Cerebellar cortex (tissue), 1 donor: ENCODE measurements around the gene ZNF777.

Experiments used
- DNase-seq: peaks from one replicate; pipeline ENCODE4 v3.0.0-alpha.2; 2015; ENCODE audit warnings: low spot score

The ZNF777 gene

DNA sequence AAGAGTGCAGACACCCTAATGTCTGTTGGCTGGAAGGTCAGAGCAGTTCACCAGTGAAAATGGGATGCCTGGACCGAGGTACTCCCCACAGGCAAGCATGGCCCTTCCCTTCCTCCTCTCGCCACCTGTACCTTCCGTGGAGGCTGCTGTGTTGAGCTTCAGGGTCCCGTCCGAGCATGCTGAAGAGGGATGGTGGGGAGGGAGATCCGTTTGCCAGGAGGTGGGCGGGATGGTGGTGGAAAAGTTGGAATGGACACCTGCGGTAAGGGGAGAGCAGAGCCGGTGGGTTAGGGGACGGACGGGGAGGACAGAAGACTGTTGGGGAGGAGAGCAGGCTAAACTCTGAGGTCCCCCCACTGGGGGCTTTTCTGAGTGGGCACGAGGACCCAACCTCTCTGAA, 15.9 kb upstream of the ZNF777 start:
- no peak for DNase-seq

DNA sequence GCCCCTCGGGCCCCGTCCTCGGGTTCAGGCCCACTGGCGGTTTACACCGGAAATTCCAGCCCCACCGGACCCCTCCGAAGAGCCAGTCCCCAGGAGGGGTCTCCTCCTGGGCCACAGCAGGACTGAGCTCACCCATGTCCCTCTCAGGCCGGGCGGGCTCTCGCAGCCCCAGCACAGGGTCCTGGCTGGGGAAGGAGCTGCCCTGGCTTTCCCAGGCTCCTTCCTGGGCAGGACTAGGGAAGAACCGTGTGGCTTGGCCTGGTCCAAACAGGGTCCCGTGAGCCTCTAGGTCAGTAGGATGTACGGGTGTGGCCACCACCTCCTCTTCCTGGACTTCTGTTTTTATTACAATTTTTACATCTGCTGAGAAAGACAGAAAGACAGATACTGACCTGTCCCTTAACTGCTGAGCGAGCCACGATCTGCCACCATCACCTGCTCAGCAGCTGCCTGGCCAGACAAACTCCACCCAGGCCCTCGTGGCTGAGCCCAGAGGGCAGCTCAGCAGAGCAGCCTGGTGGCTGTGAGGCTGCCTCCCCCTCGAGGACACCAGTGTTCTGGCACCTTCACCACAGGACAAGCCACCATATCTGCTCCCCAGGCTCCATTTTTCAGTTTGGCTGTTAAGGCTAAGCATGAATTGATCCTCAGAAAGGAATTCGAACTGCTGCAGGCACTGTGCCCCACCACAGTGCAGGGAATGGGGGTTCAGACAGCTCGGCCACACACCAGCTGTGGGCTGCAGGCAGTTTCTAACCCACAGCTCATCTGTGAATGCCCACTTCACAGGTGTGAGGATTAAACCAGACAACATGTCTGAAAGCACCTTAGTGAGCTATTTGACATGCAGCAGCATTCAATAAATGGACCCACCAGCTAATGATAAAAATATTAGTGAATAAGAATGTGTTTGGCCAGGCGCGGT, 14.5 kb upstream of the ZNF777 start:
- no peak for DNase-seq

DNA sequence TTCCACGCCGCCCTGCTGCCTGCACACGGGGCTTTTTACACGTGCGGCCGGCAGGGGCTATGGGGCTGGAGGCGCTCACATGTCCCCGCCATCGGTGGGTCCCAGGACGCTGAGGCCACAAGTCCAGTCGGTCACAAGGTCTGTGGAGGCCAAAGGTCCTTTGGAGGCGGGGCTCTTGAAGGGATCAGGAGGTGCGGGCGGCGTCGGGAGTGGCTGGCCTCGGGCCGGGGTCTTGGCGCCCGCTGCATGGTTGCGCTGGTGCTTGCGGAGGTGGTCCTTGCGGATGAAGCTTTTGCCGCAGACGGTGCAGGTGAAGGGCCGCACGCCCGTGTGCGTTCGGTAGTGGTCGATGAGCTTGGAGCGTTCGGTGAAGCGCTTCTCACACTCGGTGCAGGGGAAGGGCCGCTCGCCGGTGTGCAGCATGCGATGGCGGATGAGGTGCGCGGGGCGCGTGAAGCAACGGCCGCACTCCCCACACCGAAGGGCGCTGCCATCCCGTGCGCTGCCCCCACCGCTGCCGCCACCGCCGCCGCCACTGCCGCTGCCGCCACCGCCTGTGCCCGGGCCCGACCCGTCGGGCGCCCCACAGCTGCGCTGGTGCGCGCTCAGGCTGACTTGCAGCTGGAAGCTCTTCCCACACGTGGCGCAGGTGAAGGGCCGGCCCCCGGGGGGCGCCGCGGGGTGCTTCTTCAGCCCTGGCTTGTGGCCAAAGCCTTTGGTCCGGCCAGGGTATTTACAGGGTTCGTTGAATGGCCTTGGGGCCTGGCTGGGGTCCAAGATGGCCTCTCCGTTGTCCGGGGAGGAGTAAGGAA, 13.7 kb upstream of the ZNF777 start:
- no peak for DNase-seq

DNA sequence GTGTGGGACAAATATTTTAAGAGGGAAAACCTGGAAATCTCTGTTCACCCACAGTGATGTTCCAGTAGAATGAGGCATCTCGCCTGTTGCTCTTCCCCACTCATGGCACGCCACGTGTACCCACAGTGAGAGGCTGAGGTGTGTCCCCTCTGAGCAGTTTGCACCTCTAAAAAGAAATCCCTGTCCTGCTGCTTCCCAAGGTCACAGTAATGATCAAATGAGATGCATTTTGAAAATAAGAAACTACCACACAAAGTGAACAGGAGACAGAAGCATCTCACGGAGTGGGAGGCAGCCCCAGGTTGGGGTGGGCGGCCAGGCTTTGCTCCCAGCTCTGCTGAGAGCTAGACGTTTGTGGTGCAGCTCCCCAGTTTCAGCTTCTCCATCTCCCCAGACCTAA, 12.4 kb upstream of the ZNF777 start:
- DNase-seq = no peak

DNA sequence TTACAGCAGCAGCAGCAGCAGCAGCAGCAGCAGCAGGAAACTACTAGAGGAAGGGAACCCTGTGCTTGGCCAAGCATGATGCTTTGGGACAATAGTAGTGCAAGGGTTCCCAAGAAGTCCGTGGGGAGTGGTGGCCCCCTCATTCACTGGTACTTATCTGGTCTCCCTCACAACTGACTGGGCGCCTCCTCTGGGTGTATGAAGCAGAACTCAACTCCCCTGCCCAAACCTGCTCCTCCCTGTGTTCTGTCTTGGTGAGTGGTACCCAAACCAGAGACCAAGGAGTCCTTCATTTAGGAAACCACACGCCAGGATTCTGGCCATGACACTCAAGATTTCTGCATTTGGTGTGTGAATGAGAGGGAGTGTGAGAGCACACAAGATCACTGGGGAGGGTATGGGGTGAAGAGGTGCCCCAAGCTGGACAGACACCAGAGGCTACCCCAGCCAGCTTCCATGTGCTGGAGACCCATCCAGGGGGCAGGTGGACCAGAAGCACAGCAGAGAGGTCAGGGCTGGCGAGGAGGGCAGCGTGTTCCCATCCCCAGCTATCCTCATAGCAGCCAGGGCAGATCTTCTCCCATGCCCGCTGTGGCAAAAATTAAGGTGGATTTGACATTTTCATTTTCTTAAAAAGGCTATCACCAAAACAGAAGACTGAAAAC, 10.6 kb upstream of the ZNF777 start:
- DNase-seq = no peak

DNA sequence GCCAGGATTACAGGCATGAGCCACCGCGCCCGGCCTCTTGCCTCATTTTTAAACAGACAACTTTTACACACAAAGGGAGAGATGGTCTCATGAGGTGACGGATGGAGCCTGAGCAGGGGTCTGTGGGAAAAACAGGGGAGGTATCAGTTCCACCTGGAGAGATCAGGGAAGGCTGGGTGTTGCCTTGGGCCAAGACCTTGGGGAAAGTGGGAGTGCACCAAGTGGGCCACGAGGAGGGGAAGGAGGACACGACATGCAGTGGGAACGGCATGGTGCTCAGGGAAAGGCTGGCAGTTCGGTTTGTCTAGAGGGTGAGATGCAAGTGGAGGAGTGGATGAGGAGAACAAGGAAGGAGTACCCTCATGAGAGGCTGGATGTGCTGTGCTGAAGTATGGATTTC, 8.9 kb upstream of the ZNF777 start:
- no peak for DNase-seq

DNA sequence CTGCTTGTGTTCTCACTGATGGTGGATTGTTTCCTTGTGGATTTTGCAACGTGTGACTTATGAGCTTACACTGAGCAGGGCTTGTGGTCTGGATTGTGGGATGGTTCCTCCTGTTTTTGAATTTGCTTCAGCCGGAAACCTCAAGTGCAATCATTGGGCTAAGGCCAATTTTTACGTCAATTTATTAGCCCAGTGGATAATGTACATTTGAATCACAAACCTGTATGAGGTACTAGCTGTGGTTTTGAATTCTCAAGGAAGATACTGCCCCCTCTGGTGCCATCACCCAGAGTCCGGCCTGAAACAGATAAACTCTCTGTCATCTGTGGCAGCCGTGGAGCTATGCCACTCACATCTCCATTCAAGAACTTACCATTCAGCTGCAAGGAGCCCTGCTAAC, 7.3 kb upstream of the ZNF777 start:
- no peak for DNase-seq

DNA sequence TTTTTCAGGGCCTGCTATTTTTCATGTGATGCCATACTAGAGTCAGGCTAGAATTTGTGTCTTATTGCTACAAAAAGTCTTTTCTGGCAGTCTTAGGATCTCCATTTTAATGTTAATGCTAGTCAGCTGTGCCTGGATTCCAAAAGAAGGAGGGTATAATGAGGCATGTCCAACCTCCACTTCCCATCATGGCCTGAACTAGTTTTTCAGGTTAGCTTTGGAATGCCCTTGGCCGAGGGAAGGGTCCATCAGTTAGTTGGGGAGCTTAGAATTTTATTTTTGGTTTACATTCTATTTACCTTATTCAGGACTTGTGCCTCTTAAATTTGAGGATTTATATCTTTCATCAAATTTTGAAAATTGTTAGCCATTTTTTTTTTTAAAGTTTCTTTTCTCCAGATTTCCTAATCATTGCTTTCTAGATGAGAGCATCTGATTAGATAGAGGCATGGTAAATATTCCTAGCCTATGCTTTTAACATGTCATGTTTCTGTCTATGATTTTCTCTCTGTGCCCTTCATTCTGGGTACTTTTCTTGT, 6.5 kb upstream of the ZNF777 start:
- no peak for DNase-seq

DNA sequence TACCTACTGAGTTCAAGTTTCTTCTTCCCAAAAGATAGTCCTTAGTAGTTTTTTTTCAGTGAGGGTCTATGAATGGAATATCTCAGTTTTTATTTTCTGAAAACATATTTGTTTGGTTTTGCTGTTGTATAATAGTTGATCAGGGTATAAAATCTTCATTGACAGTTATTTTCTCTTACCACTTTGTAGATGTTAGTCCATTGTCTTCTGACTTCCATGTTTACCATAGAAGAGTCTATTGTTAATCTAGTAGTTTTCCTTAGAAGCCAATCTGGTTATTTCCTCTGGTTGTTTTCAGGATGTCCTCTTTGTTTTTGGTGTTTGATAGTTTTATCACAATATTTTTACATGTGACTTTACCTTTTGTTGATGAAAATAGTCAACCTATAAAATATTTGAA, 5.5 kb upstream of the ZNF777 start:
- DNase-seq = no peak

DNA sequence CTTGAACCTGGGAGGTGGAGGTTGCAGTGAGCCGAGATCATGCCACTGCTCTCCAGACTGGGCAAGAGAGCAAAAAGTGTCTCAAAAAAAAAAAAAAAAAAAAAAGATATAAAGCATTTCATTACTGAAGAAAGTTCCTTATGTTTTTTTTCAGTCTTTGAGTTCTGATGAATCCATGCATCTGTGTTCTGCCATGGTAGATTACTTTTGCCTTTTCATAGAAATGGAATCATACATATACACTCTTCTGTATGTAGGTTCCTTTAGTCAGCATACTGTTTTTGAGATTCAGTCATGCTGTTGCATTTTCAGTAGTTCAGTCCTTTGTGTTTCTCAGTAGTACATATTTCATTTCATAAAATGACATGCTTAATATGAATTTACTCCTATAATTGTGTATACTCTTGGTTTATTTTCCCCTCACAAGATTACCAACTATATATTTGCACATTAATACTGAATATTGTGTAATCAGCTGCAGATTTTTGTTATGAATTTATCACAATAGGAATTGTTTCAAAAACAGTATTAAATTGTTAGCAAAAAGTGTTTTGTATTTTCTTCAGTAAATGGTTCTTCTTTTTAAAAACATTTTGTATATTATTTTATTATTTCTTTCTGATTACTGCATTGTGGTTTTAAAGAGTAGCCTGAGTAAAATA, 2.8 kb upstream of the ZNF777 start:
- no peak for DNase-seq

DNA sequence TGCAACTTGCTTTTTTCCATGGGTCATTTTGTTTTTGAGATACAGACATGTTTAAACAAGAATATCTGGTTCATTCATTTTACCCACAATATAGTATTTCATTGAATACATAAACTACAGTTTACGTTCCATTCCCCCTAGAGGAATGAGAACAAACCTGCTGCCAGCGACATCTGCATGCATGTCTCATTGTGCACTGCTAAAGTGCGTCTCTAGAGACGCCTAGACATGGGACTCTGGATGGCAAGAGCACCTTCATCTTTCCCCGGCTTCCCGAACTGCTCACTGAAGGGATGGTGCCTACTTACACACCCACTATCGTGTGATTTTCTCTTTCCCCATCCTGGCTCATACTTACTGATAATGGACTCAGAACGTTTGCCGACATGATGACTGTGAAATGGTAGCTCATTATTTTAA, 1.2 kb upstream of the ZNF777 start:
- DNase-seq = no peak

DNA sequence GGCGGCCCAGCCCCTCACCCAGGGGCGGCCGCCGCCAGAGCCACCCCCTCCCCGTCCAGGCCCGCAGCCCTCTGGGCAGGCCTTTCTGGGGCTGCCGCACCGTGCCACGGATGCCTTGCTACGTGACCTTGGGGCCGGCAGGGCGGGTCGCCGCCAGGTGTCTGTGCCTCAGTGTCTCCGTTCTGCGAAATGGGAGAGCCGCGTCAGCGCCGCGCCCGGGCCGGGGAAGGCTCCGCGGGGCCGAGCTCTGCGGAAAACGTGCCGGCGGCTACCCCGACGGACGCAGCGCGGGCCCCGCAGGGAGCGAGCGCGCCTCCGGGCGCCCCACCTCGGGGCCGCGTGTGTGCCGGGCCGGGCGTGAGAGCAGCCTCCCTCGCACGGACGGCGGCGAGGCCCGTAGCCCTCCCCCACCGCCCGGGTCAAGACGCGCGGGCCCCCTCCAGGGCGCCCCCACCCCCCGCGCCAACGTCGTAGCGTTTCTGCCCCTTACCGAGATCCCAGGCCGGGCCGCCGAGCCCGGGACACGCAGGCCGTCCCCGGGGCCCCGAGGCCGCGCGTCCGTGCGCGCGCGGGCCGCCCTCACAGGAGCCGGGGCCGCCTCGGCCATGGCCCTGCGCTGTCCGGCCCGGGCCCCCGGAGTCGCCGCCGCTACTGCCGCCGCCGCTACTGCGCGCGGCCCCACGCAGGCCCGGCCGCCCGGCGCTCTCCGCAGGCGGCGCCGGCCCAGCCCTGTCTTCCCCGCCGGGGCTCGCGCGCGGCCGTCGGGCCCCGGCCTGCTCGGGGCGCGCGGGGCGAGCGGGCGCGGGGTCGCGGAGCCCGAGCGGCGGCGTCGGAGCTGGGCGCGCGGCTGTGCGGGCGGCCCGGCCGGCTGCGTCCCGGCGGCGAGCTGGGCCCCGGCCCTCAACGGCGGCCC, 1.1 kb downstream of the ZNF777 start:
- no peak for DNase-seq

DNA sequence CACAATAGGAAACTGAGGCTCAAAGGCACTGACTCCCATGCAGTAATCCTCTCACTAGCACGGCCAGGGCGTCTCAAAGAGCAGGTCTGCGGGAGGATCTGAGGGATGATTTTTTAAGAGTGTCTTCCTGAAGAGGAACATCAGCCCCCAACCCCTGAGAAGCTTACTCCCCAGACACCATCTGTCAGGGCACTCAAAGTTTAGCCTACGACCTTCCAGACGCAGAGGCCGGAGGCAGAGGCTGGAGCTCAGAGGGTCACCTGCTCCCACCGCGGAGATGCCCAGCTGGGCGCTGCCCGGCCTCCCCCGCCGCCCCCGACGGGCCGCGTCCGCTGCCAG, 1.7 kb downstream of the ZNF777 start:
- DNase-seq = no peak

DNA sequence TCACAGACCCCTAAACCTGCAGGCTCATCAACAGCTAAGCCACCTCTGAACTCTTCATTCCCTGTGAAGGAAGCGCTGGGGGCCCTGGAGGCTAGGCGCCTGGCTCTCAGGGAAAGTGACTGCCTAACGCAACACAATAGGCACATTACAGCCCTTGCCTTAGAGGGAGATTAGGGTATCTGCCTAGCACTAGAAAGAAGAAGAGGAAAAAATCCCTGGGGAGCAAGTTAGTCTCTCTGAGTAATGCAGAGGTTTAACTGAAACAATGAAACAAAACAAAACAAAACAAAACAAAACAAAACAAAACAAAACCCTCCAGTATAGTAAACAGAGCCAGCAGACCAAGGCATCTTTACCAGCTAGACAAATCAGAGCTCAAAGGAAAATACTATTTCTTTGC, 2.6 kb downstream of the ZNF777 start:
- DNase-seq = no peak

DNA sequence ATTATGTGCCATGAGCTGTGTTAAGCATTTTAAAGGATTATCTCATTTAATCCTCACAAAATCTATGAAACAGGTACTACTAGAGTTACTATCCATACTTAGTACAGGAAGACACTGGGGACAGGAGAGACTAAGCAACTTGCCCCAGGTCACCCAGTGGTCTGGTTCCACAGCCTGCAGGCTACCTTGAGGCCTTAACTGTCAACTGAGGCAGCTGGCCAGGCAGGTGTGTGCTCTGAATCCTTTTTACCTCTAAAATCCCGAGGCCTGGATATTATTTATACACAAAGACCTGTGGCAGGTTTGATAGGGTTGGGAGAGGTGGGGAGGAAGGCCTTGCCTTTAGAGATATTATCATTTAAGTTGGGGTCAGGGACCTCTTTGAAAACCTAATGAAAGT, 3.1 kb downstream of the ZNF777 start:
- no peak for DNase-seq

DNA sequence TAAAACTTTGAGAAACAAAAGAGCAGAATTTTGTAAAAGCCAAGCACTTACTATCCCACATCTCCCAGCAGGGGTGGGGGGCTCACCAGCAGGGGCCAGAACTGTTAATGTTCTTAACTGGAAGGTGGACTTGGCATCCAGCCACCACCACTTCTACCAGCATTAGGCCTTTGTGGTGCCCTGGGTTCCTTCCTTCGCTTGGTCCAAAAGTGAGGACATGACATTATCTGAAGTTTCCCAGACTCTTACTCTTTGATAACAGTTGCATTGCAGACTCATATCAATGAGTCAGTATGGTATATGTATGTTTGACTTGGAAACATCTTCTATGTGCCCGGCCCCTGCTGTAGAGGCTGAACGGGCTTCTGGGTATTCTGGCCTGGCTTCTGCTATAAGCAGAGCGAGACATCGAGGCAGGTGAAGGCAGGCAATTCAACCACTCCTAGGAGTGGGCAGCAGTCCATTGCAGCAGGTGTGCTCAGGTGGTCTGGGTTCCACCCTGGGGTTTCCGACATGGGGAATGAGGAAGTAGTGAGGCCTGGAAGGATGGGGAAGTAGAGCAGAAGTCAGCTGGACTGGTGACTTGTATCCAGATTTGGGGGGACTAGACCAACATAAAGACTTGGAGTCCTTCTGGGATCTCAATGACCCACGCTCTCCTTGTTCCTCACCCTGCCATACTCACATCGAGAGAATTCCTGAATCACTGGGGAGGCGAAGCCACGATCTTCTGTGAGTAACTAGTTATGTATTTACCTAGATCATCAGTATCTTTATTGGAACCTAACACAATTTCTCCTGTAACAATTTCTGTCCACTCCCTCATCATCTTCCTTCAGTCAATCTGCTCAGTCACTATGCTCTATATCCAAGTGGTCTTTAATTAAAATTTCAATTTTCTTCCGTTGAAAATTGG, 4.1 kb downstream of the ZNF777 start:
- DNase-seq = no peak

DNA sequence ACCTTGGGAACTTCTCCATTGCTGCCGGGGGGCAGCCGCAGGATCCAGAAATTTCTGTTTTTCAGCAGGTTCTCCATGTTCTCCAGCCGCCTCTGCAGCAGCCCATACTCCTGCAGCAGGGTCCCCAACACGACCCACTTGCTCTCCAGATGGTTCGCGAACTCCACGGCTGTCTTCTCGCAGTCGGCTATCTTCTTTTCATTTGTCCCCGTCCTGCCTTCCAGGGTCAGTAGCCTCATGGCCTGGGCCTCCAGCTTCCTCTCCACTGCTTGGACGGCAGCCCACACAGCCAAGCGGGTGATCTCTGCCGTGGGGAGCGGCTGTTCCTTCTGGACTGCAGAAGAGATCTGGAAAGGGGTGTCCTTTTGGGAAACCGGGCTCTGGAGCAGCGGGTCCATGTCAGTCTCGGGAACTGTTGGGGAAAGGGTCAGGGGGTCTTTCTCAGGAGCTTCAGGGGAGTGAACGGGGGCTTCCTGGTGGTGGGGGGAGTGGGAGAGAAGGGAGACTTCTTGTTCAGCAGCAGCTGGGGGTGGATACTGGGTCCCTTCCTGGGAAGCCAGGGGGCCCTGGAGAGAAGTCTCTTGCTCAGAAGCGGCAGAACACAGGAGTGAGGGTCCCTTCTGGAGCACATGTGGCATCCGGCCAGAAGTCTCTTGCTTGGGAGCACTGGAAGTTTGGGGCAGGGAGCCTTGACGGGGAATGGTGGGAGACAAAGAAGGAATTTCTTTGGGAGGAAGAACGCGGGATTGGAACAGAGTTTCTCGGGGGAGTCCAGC, 5.5 kb downstream of the ZNF777 start:
- DNase-seq = no peak

DNA sequence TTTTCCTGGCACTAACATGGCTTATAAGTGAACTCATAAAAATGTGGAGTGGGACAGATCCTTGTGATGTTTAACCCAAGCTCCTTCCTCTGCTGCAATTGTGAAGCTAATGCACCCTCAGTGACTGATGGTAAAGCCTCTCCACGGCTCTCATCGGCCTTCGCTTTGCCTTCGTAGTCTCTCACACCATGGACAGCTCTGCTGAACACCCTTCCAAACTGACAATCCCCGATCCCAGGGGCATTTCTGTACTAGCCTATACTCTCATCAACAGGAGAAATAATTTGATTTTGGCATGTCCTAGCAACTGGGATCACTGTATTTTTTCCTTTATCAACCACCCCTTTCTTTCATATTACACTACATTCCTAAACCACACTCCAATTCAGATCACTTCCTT, 6.1 kb downstream of the ZNF777 start:
- DNase-seq = no peak

DNA sequence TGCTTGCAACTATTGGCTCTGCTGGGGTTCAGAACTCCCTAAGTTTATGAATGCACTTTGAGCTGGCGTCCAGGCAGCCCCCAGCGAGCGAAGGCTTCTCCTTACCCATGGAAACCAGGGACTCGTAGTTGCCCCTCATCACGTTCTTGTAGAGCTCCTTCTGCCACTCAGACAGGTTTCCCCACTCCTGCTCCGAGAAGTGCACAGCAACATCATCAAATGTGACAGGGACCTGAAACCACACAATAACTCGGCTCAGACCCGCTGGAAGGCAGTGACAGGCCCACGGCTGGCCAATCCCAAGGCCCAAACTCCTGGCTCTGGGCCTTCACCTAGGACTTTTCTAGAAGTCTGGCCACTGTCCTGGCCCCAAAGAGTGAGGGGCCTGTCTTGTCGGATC, 6.9 kb downstream of the ZNF777 start:
- no peak for DNase-seq
